Thyroid gland (tissue), 4 donors: ENCODE results near the gene GDPD1.

ENCODE experiments used
- POLR2A ChIP-seq, 2 donors: fragments of 450-650 bp; IDR thresholded peaks; one replicate each; pipeline ENCODE4 v1.6.1; 2017; ENCODE audit warnings: antibody characterized with exemption in 2 of 2, mild to moderate bottlenecking in 2 of 2, moderate library complexity in 1 of 2
- TF ChIP-seq, protein P1 (sequence below), 6 experiments: fragments of 200-600 bp in 3 of 6; fragments of 450-650 bp in 3 of 6; sonication (generic) in 3 of 6; IDR thresholded peaks; one replicate each; pipeline ENCODE4 v1.5.1; 2016 to 2019; ENCODE audit warnings: antibody characterized with exemption in 6 of 6, mild to moderate bottlenecking in 2 of 6, inconsistent platforms in 1 of 6, moderate library complexity in 1 of 6

DNA sequence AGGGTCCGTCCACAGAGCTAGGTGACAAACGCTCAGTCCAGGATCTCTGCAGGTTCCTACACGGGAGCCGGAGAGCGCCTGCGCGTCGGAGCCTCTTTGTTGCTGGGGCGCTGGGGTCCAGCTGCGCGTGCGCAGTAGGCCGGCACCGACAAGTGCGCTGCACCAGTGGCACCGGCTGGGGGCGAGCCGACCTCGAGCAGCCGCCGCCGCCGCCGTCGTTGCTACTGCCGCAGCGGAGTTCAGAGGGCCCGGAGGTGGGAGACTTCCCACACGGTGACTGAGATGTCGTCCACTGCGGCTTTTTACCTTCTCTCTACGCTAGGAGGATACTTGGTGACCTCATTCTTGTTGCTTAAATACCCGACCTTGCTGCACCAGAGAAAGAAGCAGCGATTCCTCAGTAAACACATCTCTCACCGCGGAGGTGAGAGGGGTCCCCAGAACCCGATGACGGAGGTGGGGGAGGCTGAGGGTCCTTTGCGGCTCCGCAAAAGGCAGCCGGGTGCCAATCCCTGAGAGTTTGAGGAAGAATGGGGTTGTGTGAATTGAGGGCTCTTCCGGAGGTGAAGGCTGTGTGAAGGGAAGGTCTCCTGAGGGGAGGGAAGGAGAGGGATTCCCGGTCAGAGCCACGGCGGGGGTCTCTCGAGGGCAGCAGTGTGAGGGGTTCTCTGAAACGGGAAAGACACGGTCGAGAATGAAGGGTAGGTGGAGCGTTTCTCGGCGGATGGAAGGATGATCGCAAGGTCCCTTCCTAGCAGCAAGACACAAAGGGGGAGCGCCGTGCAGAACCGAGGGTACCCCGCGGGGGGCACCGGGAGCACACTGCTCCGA lies at the start of gene GDPD1:
- TF ChIP-seq, protein P1, sequence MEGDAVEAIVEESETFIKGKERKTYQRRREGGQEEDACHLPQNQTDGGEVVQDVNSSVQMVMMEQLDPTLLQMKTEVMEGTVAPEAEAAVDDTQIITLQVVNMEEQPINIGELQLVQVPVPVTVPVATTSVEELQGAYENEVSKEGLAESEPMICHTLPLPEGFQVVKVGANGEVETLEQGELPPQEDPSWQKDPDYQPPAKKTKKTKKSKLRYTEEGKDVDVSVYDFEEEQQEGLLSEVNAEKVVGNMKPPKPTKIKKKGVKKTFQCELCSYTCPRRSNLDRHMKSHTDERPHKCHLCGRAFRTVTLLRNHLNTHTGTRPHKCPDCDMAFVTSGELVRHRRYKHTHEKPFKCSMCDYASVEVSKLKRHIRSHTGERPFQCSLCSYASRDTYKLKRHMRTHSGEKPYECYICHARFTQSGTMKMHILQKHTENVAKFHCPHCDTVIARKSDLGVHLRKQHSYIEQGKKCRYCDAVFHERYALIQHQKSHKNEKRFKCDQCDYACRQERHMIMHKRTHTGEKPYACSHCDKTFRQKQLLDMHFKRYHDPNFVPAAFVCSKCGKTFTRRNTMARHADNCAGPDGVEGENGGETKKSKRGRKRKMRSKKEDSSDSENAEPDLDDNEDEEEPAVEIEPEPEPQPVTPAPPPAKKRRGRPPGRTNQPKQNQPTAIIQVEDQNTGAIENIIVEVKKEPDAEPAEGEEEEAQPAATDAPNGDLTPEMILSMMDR (IDR thresholded peaks at IDR 0.05): peak; percentile 35 to 89 (median 72)
- TF ChIP-seq POLR2A (IDR thresholded peaks at IDR 0.05): peak in 1 of 2 donors; percentile 69
